ENCODE data around the gene MAP7D2. TPM values are rescaled to one million over a fixed set of nuclear protein-coding genes. Genes with fewer than 3 reads are reported as not detected.

MAP7D2 gene
- total RNA-seq, 1 experiment from 2014 or later = 0.19 TPM

- H3K4me1 Mint-ChIP-seq (ENCODE audit: insufficient read depth, unreplicated experiment) = peaks cover 11% of the 10 kb centered on the region
- H3K4me3 Mint-ChIP-seq (ENCODE audit: unreplicated experiment) = peak overlapping the region; percentile 87
- ChIA-PET CTCF (interaction anchor here (0.6 to 0.8 kb wide), 2 partner anchors 99 to 537 kb away, joined by 3 to 4 read pairs; no protein-coding TSS in a partner anchor), POLR2A (interaction anchor here (1.0 to 2.2 kb wide), 3 partner anchors 9 to 27 kb away, joined by 4 to 9 read pairs (median 7); no protein-coding TSS in a partner anchor)
- no peaks in the 10 kb centered on the region for H3K9me3 Mint-ChIP-seq (ENCODE audit: unreplicated experiment)
- peaks cover 14% of the 10 kb centered on the region for H3K27me3 Mint-ChIP-seq (ENCODE audit: insufficient read depth, unreplicated experiment)
- BruUV-seq (replicated peaks) = no TSS peak
- H3K36me3 Mint-ChIP-seq (ENCODE audit: insufficient read depth, unreplicated experiment) = peaks cover 30% of the 10 kb centered on the region
- TF ChIP-seq CTCF (IDR thresholded peaks at IDR 0.05; ENCODE audit: unreplicated experiment) = no peak
- H3K27ac Mint-ChIP-seq (ENCODE audit: low read depth, unreplicated experiment) = peak overlapping the region; percentile 57
- no peak for DNase-seq (ENCODE audit: unreplicated experiment)
- intact Hi-C loops (cut with micrococcal nuclease) = no loop called here
Measured at GRCh38 chrX:20143111-20143510, 26.4 kb upstream of the MAP7D2 start.

- DNase-seq (ENCODE audit: unreplicated experiment) = peak; percentile 100
- Mint-ChIP-seq H3K36me3 (ENCODE audit: insufficient read depth, unreplicated experiment) (peaks cover 39% of the 10 kb centered on the region), H3K4me3 (ENCODE audit: unreplicated experiment) (peak within 1 kb of the TSS; percentile 87), H3K9me3 (ENCODE audit: unreplicated experiment) (no peaks in the 10 kb centered on the region), H3K27me3 (ENCODE audit: insufficient read depth, unreplicated experiment) (no peaks in the 10 kb centered on the region), H3K4me1 (ENCODE audit: insufficient read depth, unreplicated experiment) (peaks cover 11% of the 10 kb centered on the region), H3K27ac (ENCODE audit: low read depth, unreplicated experiment) (peak within 1 kb of the TSS; percentile 87)
- CTCF ChIA-PET = interaction anchor here (0.6 to 1.3 kb wide), 3 partner anchors 237 to 1676 kb away, joined by 3 to 5 read pairs (median 3); no protein-coding TSS in a partner anchor
- no peak for TF ChIP-seq CTCF (IDR thresholded peaks at IDR 0.05; ENCODE audit: unreplicated experiment)
- POLR2A ChIA-PET = interaction anchor here (0.6 to 3.7 kb wide), 17 partner anchors 9 to 1698 kb away, joined by 3 to 47 read pairs (median 3); partner anchors contain the start of gene MBTPS2
- BruUV-seq (replicated peaks) = no TSS peak
- intact Hi-C loops (cut with micrococcal nuclease) = loop anchor here (2.0 kb wide), 1 partner anchor 301 kb away; no protein-coding TSS in a partner anchor
Measured at GRCh38 chrX:20141281-20142220, 24.8 kb upstream of the MAP7D2 start, which contains the start of gene EIF1AX. Gene EIF1AX (minus strand): TSS chrX:20141838. CDS start chrX:20141640, 198 bp downstream.

GRCh38 chrX:20140420-20140819 lies 23.7 kb upstream of the MAP7D2 start:
- TF ChIP-seq CTCF (IDR thresholded peaks at IDR 0.05; ENCODE audit: unreplicated experiment) = no peak
- ChIA-PET POLR2A (interaction anchor here (1.3 to 3.7 kb wide), 8 partner anchors 10 to 1699 kb away, joined by 3 to 47 read pairs (median 4); partner anchors contain the start of gene MBTPS2), CTCF (interaction anchor here (0.6 to 1.3 kb wide), 2 partner anchors 235 to 544 kb away, joined by 3 read pairs; no protein-coding TSS in a partner anchor)
- H3K9me3 Mint-ChIP-seq (ENCODE audit: unreplicated experiment) = no peaks in the 10 kb centered on the region
- H3K27ac Mint-ChIP-seq (ENCODE audit: low read depth, unreplicated experiment) = peak overlapping the region; percentile 87
- DNase-seq (ENCODE audit: unreplicated experiment) = no peak
- peaks cover 21% of the 10 kb centered on the region for H3K4me1 Mint-ChIP-seq (ENCODE audit: insufficient read depth, unreplicated experiment)
- intact Hi-C loops (cut with micrococcal nuclease) = loop anchor here (2.0 kb wide), 1 partner anchor 302 kb away; no protein-coding TSS in a partner anchor
- BruUV-seq (replicated peaks) = TSS peak; percentile 35
- H3K36me3 Mint-ChIP-seq (ENCODE audit: insufficient read depth, unreplicated experiment) = peaks cover 50% of the 10 kb centered on the region
- no peaks in the 10 kb centered on the region for H3K27me3 Mint-ChIP-seq (ENCODE audit: insufficient read depth, unreplicated experiment)
- H3K4me3 Mint-ChIP-seq (ENCODE audit: unreplicated experiment) = peak overlapping the region; percentile 87

- Mint-ChIP-seq H3K4me3 (ENCODE audit: unreplicated experiment) (peak overlapping the region; percentile 87), H3K36me3 (ENCODE audit: insufficient read depth, unreplicated experiment) (peaks cover 55% of the 10 kb centered on the region), H3K9me3 (ENCODE audit: unreplicated experiment) (no peaks in the 10 kb centered on the region), H3K27ac (ENCODE audit: low read depth, unreplicated experiment) (peak overlapping the region; percentile 87), H3K27me3 (ENCODE audit: insufficient read depth, unreplicated experiment) (no peaks in the 10 kb centered on the region), H3K4me1 (ENCODE audit: insufficient read depth, unreplicated experiment) (peaks cover 21% of the 10 kb centered on the region)
- intact Hi-C loops (cut with micrococcal nuclease) = loop anchor here (2.0 kb wide), 1 partner anchor 303 kb away; no protein-coding TSS in a partner anchor
- BruUV-seq (replicated peaks) = no TSS peak
- POLR2A ChIA-PET = interaction anchor here (1.2 to 3.7 kb wide), 4 partner anchors 9 to 125 kb away, joined by 3 to 47 read pairs (median 4); no protein-coding TSS in a partner anchor
- DNase-seq (ENCODE audit: unreplicated experiment) = no peak
- TF ChIP-seq CTCF (IDR thresholded peaks at IDR 0.05; ENCODE audit: unreplicated experiment) = no peak
- CTCF ChIA-PET = interaction anchor here (0.6 to 1.4 kb wide), 4 partner anchors 11 to 596 kb away, joined by 3 to 8 read pairs (median 3); no protein-coding TSS in a partner anchor
Measured at GRCh38 chrX:20139966-20140365, 23.3 kb upstream of the MAP7D2 start.
